Colon (tissue), 2 donors: ENCODE results near the gene RNU6-9.

Source experiments
- FAIRE-seq: peaks from 2 replicates; lab custom pipeline; 2012; peaks lifted over from hg19 to GRCh38; lab: Jason Lieb, UNC
- donor health status: control.
- donor health status: control.

RNU6-9 gene

DNA sequence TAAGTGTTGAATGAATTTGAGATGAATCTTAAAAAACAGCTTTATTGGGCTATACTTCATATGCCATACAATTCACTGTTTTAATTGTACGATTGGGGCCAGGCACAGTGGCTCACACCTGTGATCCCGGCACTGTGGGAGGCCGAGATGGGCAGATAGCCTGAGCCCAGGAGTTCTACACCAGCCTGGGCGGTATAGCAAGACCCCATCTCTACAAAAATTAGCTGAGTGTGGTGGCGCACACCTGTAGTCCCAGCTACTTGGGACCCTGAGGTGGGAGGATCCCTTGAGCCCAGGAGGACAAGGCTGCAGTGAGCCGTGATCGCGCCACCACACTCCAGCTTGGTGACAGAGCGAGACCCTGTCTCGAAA lies 42.9 kb downstream of the RNU6-9 start:
- no peak for FAIRE-seq

DNA sequence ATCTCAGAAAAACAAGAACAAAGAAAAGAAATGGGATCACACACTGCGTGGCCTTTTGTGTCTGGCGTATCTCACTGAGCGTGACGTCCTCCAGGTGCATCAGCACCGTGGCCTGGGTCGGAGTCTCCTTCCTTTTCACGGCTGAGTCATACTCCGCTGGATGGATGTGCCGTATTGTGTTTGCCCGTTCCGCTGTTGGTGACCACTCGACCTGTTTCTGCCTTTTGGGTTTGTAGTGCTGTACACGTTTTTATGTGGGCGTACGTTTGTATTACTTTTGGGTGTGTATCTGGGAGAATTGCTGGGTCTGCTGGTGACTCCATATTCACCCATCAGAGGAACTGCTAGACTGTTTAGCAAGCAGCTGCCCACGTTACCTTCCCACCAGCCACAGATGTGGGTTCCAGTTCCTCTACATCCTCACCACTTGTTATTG lies 44.0 kb downstream of the RNU6-9 start:
- FAIRE-seq = no peak

DNA sequence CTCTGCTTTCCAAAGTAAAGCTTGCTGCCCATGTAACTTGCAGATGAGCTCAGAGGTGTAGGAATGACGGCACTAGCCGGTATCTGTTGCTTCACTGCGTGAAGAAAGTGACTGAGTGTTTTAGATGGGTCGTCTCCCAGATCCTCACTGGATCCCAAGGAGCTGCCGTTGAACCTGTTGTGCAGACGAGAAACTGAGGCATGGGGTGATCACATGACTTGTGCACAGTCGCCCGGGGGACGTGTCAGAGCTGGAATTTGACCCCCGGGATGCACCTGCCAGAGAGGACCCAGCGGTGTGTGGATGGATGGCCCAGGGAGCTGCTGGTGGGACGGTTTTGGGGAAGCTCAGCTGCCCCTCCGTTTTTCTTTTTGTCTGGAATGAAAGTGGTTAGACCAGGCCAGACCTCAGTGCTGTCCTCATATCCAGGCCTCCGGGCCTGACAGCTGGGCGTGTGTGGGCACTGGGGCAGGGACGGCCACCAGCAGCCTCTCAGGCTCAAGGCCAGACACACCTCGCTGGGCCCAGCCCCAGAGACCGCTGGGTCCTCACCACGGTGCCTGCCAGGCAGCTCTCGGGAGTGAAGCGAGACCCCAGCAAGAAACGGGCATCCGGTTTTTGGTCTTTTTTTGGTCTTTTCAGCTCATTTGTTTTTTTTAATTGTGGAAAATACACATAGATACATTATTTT lies 45.1 kb downstream of the RNU6-9 start:
- no peak for FAIRE-seq

DNA sequence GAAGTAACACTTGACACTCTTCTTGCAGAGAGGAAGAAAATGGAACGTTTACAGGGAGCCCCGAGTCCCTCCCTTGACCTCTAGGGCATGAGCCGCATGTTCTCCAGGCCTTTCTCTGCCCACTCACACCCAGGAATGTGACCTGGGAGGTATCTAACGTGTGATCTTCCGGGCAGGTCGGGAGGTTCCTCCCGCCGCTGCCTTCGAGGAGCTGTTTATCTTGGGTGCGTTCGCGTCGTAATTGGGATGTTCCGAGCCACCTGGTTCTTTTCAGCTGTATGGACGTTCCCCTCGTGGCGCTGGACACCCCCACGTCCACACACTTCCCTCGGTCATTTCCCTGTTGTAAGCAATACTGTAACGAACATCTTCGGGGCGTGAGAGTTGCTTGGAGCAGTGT lies 46.2 kb downstream of the RNU6-9 start:
- no peak for FAIRE-seq

DNA sequence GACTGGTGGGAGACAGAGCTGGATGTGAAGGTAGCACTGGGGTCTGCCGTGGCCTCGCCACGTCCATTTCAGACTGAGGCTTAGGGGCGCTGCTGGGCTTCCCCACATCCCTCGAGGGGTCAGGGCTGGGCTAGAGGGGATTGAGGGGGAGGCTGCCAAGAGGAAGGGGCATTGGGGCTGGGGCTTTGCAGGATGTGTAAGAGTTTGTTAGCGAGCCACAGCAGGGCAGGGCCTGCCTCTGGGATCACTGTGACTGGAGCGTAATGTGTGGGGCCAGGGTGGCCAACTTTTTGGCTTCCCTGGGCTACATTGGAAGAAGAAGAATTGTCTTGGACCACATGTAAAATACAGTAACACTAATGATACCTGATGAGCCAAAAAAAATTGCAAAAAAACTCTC lies 46.6 kb downstream of the RNU6-9 start:
- FAIRE-seq = no peak

DNA sequence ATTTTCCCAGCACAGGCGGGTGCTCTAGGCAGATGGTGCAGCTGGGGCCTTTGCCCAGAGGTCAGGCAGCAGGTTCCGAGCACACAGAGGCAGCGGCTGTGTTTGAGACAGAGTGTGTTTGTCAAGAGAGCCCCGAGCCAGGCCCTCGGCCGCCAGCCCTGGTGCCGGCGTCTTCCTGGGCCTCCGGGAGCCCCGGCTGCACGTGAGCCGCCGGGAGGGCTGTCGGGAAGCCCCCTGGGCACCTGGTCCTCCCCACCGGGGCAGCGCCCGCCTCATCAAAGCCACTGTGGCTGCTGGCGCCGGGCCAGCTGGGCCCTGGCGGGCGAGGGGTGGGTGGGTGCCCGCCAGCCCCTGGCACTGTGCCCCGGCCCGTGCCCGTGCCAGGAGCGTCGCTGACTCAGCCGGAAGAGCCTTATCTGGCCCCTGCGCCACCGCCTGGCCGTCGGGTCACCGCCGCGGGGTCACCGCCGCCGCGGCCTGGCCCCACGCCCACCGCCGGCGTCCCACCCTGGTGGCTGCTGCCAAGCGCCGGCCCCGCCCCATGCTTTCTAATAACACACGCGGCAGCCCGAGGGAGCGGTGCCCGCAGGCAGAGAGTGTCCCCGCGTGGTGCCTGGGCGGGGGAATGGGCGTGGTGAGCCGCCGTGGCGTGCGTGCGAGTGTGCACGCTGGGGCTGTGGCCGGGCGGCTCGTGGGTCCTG lies 47.5 kb downstream of the RNU6-9 start:
- FAIRE-seq = no peak

DNA sequence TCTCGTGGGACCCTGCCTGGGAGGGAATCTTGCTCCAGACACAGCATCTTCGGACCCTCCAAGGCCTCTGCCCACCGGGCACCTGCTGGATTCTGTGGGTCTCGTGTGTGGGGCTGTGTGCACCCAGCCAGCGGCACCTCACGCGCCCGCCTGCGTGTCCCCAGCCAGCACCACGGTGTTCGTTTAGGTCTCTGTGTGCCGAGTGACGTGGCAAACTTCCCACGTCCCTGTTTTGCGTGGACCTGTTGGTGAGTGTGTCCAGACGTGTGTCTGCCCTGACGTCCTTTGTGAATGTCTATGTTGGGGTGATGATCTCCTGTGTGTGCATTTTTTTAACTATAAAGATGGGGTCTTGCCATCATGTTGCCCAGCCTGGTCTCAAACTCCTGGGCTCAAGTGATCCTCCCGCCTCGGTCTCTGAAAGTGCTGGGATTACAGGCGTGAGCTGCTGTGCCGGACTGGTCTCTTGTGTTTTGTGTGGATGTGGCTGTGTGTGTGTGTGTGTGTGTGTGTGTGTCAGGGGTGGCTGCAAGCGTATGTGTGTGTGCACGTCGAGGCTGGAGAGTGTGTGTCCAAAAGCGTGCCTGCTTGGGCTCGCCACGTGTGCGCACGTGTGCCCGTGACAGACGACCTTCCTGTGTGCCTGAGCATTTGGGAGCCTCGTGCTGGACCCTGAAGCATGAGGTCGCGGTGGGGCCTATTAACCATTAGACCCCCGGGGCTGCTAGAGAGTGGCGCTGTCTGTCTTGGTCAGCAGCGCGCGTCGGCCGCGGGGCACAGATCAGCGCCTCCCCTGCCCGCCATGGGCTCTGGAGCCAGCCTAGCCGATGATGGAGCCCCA lies 48.2 kb downstream of the RNU6-9 start:
- no peak for FAIRE-seq

DNA sequence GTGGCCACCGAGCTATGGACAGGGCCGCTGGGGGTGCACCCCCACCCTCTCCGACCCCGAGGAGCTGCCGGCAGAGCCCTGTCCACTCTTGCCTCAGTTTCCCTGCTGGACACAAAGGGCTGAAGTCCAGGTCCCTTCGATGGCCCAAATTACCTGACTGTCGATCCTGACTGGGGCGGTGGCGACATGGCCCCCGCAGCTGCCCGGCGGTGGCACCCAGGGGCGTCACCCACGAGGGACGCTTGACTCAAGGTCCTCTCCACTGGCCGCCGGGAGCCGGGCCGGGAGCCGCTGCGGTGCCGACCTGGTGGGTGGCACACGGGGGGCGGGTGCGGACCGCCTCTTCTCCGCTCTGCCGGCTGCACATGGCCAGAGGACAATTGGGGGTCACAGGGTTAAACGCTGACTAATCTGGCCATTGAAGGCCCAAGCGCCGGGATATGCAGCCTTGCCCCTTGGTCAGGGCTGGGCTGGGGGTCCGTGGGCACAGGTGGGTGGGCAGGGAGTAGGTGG lies 48.9 kb downstream of the RNU6-9 start:
- FAIRE-seq = no peak
